PFSK-1 (cell line): ENCODE results near the gene TRIM25.

Experiments
- FOXP2 ChIP-seq: optimal IDR thresholded peaks from 2 replicates; pipeline ENCODE3; 2011; ENCODE audit warnings: borderline replicate concordance, control low read depth, inconsistent platforms; ENCODE audit not compliant: insufficient read depth; ENCODE audit errors: extremely low read length, extremely low read depth
- POLR2AphosphoS5 ChIP-seq: IDR thresholded peaks from 2 replicates; pipeline ENCODE4 v1.6.1; 2012; ENCODE audit warnings: low read depth, mild to moderate bottlenecking, control low read depth, low read length, moderate library complexity
- SIN3A ChIP-seq: IDR thresholded peaks from 2 replicates; pipeline ENCODE4 v1.6.1; 2012; ENCODE audit warnings: mild to moderate bottlenecking, low read length, moderate library complexity, borderline replicate concordance; ENCODE audit not compliant: insufficient read depth
- TAF1 ChIP-seq: IDR thresholded peaks from 2 replicates; pipeline ENCODE4 v1.6.1; 2012; ENCODE audit warnings: low read length, control low read depth, borderline replicate concordance; ENCODE audit not compliant: insufficient read depth
- TF ChIP-seq, protein P1 (sequence below), 2 experiments: IDR thresholded peaks; 2 replicates each; pipeline versions ENCODE4 v1.6.1 to v1.8.0; 2011 to 2012; ENCODE audit warnings: low read depth in 2 of 2, low read length in 2 of 2, control low read depth in 1 of 2, inconsistent platforms in 1 of 2, mild to moderate bottlenecking in 1 of 2, moderate library complexity in 1 of 2; ENCODE audit not compliant: insufficient read depth in 1 of 2

Gene TRIM25

DNA sequence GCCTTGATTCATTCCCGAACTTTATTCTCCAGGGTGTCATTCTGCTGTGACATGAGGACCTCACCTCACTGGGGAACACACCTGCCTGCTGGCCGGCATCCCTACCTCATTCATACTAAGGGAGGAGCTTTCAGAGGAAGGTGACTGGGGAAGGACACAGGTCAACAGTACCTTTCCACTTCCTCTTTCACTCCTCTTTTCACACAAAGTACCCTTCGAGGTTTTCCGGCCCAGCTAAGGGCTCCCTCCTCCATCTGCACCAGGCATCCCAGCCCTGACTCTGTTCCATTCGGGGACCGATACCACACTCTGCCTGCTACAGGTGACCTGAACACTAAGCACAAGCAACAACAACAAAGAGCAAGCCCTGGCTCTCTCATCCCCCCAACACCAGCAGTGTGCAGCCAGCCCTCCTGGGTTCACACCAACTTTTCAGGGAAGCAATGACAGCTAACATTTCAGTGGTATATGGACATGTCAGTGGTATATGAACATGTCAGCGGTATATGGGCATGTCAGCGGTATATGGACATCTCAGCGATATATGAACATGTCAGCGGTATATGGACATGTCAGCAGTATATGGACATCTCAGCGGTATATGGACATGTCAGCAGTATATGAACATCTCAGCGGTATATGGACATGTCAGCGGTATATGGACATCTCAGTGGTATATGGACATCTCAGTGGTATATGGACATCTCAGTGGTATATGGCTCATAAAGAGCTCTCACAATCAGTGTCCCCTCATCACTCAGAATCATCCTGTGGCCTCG lies 16.0 kb downstream of the TRIM25 start:
- TF ChIP-seq SIN3A (no peak), FOXP2 (no peak), TAF1 (no peak), POLR2AphosphoS5 (no peak)
- TF ChIP-seq, protein P1, sequence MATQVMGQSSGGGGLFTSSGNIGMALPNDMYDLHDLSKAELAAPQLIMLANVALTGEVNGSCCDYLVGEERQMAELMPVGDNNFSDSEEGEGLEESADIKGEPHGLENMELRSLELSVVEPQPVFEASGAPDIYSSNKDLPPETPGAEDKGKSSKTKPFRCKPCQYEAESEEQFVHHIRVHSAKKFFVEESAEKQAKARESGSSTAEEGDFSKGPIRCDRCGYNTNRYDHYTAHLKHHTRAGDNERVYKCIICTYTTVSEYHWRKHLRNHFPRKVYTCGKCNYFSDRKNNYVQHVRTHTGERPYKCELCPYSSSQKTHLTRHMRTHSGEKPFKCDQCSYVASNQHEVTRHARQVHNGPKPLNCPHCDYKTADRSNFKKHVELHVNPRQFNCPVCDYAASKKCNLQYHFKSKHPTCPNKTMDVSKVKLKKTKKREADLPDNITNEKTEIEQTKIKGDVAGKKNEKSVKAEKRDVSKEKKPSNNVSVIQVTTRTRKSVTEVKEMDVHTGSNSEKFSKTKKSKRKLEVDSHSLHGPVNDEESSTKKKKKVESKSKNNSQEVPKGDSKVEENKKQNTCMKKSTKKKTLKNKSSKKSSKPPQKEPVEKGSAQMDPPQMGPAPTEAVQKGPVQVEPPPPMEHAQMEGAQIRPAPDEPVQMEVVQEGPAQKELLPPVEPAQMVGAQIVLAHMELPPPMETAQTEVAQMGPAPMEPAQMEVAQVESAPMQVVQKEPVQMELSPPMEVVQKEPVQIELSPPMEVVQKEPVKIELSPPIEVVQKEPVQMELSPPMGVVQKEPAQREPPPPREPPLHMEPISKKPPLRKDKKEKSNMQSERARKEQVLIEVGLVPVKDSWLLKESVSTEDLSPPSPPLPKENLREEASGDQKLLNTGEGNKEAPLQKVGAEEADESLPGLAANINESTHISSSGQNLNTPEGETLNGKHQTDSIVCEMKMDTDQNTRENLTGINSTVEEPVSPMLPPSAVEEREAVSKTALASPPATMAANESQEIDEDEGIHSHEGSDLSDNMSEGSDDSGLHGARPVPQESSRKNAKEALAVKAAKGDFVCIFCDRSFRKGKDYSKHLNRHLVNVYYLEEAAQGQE (IDR thresholded peaks at IDR 0.05; ENCODE audit: insufficient read depth in 1 of 2, low read depth in 2 of 2, low read length in 2 of 2), result no peak

DNA sequence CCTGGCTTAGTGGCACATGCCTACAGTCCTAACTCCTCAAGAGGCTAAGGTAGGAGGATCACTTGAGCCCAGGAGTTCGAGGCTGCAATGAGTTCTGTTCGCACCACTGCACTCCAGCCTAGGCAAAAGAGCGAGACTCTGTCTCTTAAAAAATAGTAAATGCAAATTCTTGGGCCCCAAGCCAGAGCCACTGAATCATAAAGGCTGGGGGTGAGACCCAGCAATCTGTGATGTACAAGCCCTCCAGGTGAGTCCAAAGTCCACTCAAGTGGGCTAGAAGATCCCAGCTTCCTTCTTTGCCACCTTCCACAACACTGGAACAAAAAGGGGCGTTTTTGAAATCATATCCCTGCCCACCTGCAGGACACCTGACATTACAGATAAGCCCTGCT lies 16.9 kb downstream of the TRIM25 start:
- TF ChIP-seq, protein P1 (IDR thresholded peaks at IDR 0.05; ENCODE audit: insufficient read depth in 1 of 2, low read depth in 2 of 2, low read length in 2 of 2), result no peak

DNA sequence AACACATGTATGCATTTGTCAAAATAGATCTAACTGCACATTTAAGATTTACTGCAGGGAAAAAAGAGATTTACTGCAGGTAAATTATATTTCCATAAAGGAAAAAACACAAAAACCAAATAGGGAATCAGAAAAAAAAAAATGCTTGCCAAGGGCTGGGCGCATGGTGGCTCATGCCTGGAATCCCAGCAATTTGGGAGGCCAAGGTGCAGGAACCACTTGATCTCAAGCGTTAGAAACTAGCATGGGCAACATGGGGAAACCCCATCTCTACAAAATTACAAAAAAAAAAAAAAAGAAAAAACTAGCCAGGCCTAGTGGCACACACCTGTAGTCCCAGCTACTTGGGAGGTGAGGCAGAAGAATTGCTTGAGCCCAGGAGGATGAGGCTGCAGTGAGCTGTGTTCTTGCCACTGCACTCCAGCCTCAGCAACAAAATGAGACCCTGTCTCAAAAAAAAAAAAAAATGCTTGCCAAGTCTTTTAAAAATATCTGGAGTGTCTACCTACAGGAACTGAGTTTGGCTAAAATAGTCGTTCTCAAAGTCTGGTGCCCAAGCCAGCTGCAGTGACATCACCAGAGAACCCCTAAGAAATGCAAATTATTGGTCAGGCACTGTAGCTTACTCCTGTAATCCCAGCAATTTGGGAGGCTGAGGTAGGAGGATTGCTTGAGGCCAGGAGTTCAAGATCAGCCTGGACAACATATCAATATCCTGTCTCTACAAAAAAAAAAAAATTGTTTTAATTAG lies 17.5 kb downstream of the TRIM25 start:
- TF ChIP-seq, protein P1 (IDR thresholded peaks at IDR 0.05; ENCODE audit: insufficient read depth in 1 of 2, low read depth in 2 of 2, low read length in 2 of 2), result no peak
- TF ChIP-seq FOXP2 (no peak), TAF1 (no peak), SIN3A (no peak), POLR2AphosphoS5 (no peak)

DNA sequence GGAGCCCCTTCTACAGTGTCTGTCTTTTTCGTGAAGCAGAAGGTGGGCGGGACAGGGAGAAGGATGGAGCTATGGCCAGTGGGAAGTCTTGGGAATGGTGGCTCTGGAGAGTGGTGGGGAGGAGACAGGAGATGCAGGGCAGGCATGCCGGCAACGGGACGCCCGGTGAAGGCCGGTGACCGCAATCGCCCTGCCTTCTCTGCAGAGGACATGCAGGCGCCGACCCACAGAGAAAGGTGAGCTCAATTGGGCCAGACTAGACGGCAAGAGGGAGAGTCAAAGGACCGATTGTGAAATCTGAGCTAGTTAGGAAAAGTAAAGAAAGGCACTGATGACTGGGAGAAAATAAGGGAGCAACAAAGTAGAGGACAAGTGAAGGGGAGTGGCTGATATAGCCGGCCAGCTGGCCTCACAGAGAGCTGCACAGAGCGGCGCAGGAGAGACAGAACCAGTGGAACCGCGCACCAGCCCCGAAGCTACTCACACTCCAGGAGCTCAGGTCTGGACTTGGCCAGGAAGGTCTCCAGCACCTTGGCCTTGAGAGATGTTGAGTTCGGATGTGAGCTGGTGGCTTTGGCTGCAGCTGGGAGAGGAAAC lies 18.9 kb downstream of the TRIM25 start:
- no peak for TF ChIP-seq POLR2AphosphoS5
- no peak for TF ChIP-seq FOXP2

DNA sequence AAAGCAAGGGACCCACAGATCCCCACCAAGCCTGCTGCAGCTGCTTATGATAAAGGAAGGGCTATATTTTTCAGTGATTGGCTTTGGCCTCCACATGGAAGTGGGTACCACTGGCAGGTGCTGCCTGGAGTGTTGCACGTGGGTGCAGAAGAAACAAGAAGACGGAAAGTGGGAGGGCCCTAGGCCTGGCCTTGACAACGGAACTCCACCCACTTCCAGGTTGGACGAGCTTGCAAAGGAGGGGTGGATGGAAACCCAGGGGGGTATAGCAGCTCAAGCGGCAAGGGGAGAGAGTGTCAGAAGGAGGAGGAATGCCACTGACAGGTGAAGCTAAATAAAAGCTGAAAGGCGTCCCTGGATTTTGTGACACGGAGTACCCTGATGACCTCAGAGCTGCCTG lies 20.3 kb downstream of the TRIM25 start:
- TF ChIP-seq FOXP2, result no peak
- TF ChIP-seq POLR2AphosphoS5, result no peak
- TF ChIP-seq SIN3A, result no peak
- TF ChIP-seq, protein P1 (IDR thresholded peaks at IDR 0.05; ENCODE audit: insufficient read depth in 1 of 2, low read depth in 2 of 2, low read length in 2 of 2), result no peak
- TF ChIP-seq TAF1, result no peak
